Chondrocyte (in vitro differentiated cells): ENCODE data around the gene CALU. TPM values are rescaled to one million over a fixed set of nuclear protein-coding genes. Genes with fewer than 3 reads are reported as not detected.

Experiments used
- DNase-seq: peaks from one replicate; pipeline ENCODE4 v3.0.0; 2021; ENCODE audit warnings: mixed read lengths, low spot score
- H3K27ac Mint-ChIP-seq: one replicate; pipeline ENCODE4 v1.8.0; 2021; ENCODE audit warnings: mild to moderate bottlenecking, moderate library complexity, mixed read lengths; ENCODE audit not compliant: unreplicated experiment
- H3K27me3 Mint-ChIP-seq: 2 replicates; pipeline ENCODE4 v1.8.0; 2021; ENCODE audit warnings: low read depth, mixed read lengths
- H3K36me3 Mint-ChIP-seq: 2 replicates; pipeline ENCODE4 v1.8.0; 2021; ENCODE audit warnings: low read depth, mixed read lengths
- H3K4me1 Mint-ChIP-seq: 2 replicates; pipeline ENCODE4 v1.8.0; 2021; ENCODE audit warnings: low read depth, mild to moderate bottlenecking, mixed read lengths
- H3K4me3 Mint-ChIP-seq: one replicate; pipeline ENCODE4 v1.8.0; 2021; ENCODE audit warnings: mild to moderate bottlenecking, moderate library complexity, mixed read lengths; ENCODE audit not compliant: unreplicated experiment
- H3K9me3 Mint-ChIP-seq: 2 replicates; pipeline ENCODE4 v1.8.0; 2021; ENCODE audit warnings: low read depth, mixed read lengths
- total RNA-seq: library from RNA; stranded (reverse); gene quantifications from 3 replicates; pipeline ENCODE4 v1.2.1, GENCODE V29; 2021
- TF ChIP-seq, protein P1 (sequence below): fragments of 200-600 bp; sonication (generic); IDR thresholded peaks from 2 replicates; pipeline ENCODE4 v1.5.0; 2021; ENCODE audit warnings: antibody characterized with exemption, mild to moderate bottlenecking, moderate library complexity

CALU gene
- total RNA-seq, 1 donor from 2014 or later: 731 TPM

DNA sequence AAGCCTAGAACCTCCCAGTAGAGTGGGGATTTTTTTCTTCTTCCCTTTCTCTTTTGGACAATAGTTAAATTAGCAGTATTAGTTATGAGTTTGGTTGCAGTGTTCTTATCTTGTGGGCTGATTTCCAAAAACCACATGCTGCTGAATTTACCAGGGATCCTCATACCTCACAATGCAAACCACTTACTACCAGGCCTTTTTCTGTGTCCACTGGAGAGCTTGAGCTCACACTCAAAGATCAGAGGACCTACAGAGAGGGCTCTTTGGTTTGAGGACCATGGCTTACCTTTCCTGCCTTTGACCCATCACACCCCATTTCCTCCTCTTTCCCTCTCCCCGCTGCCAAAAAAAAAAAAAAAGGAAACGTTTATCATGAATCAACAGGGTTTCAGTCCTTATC is 31.1 kb downstream of the CALU start:
- TF ChIP-seq, protein P1, sequence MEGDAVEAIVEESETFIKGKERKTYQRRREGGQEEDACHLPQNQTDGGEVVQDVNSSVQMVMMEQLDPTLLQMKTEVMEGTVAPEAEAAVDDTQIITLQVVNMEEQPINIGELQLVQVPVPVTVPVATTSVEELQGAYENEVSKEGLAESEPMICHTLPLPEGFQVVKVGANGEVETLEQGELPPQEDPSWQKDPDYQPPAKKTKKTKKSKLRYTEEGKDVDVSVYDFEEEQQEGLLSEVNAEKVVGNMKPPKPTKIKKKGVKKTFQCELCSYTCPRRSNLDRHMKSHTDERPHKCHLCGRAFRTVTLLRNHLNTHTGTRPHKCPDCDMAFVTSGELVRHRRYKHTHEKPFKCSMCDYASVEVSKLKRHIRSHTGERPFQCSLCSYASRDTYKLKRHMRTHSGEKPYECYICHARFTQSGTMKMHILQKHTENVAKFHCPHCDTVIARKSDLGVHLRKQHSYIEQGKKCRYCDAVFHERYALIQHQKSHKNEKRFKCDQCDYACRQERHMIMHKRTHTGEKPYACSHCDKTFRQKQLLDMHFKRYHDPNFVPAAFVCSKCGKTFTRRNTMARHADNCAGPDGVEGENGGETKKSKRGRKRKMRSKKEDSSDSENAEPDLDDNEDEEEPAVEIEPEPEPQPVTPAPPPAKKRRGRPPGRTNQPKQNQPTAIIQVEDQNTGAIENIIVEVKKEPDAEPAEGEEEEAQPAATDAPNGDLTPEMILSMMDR: no peak
- H3K4me1 Mint-ChIP-seq: peaks cover 14% of the 10 kb centered on the region
- H3K9me3 Mint-ChIP-seq: no peaks in the 10 kb centered on the region
- H3K4me3 Mint-ChIP-seq: no peak overlapping the region
- peaks cover 68% of the 10 kb centered on the region for H3K36me3 Mint-ChIP-seq
- H3K27me3 Mint-ChIP-seq: no peaks in the 10 kb centered on the region
- no peak overlapping the region for H3K27ac Mint-ChIP-seq
- DNase-seq: no peak

- TF ChIP-seq, protein P1: no peak
- H3K4me1 Mint-ChIP-seq: peaks cover 22% of the 10 kb centered on the region
- peaks cover 20% of the 10 kb centered on the region for H3K9me3 Mint-ChIP-seq
- H3K4me3 Mint-ChIP-seq: no peak overlapping the region
- no peak overlapping the region for H3K27ac Mint-ChIP-seq
- H3K36me3 Mint-ChIP-seq: peaks cover 56% of the 10 kb centered on the region
- DNase-seq: no peak
- no peaks in the 10 kb centered on the region for H3K27me3 Mint-ChIP-seq
Measured at GRCh38 chr7:128773604-128774003, 34.4 kb downstream of the CALU start.

GRCh38 chr7:128774029-128774689 is 35.0 kb downstream of the CALU start:
- no peaks in the 10 kb centered on the region for H3K27me3 Mint-ChIP-seq
- H3K27ac Mint-ChIP-seq: no peak overlapping the region
- no peak for DNase-seq
- peaks cover 52% of the 10 kb centered on the region for H3K36me3 Mint-ChIP-seq
- H3K9me3 Mint-ChIP-seq: peaks cover 20% of the 10 kb centered on the region
- TF ChIP-seq, protein P1: no peak
- H3K4me3 Mint-ChIP-seq: no peak overlapping the region
- peaks cover 22% of the 10 kb centered on the region for H3K4me1 Mint-ChIP-seq

DNA sequence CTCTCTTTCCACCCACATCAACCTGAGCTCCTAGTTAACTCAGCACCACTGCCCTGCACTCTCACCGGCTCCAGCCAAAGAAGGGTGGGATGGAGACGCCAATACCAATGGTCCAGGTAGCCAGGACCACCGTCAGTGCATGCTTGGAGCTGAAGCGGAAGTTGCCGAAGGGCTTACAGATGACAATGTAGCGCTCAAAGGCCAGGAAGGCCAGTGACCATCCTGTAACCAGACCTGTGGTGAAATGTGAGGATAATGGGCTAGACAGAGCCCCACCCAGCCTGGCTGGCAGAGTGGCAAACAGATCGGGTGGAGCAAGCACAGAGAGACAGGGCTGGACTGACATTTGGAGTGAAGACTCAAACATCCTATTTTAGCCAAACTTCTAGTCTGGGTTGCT is 35.8 kb downstream of the CALU start:
- Mint-ChIP-seq H3K27me3 (no peaks in the 10 kb centered on the region), H3K9me3 (peaks cover 20% of the 10 kb centered on the region), H3K36me3 (peaks cover 44% of the 10 kb centered on the region), H3K4me3 (no peak overlapping the region), H3K27ac (no peak overlapping the region), H3K4me1 (peaks cover 19% of the 10 kb centered on the region)
- no peak for DNase-seq
- TF ChIP-seq, protein P1: no peak

- H3K27ac Mint-ChIP-seq: peak within 1 kb of the TSS; percentile 65
- no peak within 1 kb of the TSS for H3K4me3 Mint-ChIP-seq
- TF ChIP-seq, protein P1: no peak
- peaks cover 20% of the 10 kb centered on the region for H3K9me3 Mint-ChIP-seq
- no peak for DNase-seq
- peaks cover 37% of the 10 kb centered on the region for H3K36me3 Mint-ChIP-seq
- H3K27me3 Mint-ChIP-seq: no peaks in the 10 kb centered on the region
- H3K4me1 Mint-ChIP-seq: peaks cover 19% of the 10 kb centered on the region
Measured at GRCh38 chr7:128775744-128776474, 36.8 kb downstream of the CALU start, which contains the start of gene OPN1SW. TSS of gene OPN1SW (minus strand) at chr7:128775794. CDS start at chr7:128775781, 13 bp downstream.
